Measurements from ENCODE around the gene FAM170B.

FAM170B gene

DNA sequence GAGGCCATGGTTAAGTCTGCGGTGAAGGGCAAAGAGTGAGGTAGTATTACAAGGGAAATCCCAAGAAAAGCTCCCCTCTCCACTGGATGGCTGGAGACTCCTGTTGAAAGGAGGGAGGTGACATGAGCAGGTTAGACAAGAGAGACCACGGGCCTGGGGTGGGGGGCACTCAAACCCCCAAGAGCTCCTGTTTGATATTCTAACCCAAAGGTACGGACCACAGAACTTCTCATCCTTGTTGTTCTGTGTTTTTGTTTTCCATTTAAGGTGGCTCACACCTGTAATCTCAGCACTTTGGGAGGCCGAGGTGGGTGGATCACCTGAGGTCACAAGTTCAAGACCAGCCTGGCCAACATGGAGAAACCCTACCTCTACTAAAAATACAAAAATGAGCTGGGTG lies 30.1 kb downstream of the FAM170B start:
- H3K4me3 ChIP-seq (ENCODE audit: low read length): no peak overlapping the region
- no peak for TF ChIP-seq ZNF274 (IDR thresholded peaks at IDR 0.05; ENCODE audit: low read depth, low read length)

GRCh38 chr10:49099046-49099445 lies 34.8 kb downstream of the FAM170B start:
- H3K4me3 ChIP-seq (ENCODE audit: low read length): no peak overlapping the region
- TF ChIP-seq ZNF274 (IDR thresholded peaks at IDR 0.05; ENCODE audit: low read depth, low read length): no peak

DNA sequence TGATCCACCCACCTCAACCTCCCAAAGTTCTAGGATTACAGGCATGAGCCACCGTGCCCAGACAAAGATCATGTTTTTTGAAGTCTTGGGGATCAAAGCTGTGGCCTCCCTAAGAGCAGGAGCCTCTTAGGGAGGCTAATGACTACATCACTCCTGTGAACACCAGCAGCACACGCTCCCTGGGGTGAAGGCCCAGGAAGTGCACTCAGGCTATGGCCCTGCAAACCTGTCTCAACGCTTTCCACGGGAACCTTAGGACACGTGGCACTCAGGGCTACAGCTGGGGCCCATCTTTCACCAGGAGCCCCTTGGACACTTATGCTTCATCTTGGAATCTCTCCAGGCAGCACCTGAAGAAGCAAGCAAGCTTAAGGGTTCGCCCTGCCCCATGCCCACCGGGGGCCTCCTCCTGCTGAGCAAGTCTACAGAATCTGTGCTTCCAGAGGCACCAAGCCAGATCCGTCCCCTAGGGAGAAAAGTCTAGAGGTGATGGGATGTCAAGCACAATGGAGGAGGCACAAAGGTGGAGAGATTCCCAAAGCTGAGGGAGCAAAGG lies 36.9 kb downstream of the FAM170B start:
- H3K4me3 ChIP-seq (ENCODE audit: low read length): no peak overlapping the region
- no peak for TF ChIP-seq ZNF274 (IDR thresholded peaks at IDR 0.05; ENCODE audit: low read depth, low read length)

- no peak for TF ChIP-seq ZNF274 (IDR thresholded peaks at IDR 0.05; ENCODE audit: low read depth, low read length)
- H3K4me3 ChIP-seq (ENCODE audit: low read length): no peak overlapping the region
Observed at GRCh38 chr10:49094646-49095045, 39.2 kb downstream of the FAM170B start.

DNA sequence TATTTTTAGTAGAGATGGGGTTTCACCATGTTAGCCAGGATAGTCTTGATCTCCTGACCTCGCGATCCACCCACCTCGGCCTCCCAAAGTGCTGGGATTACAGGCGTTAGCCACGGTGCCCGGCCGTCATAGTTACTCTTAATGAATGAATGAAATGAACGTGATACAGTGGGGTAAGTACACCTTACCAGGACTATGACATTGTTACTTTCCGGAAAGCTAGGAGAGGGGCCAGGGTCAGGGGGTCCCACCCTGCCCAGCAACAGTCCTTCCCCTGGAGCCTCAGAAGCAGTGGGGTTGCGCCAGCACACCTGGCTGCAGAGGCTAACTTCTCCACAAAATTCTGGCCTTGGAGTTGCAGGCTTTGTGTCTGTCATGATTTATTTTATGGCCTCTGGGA lies 39.9 kb downstream of the FAM170B start:
- TF ChIP-seq ZNF274 (IDR thresholded peaks at IDR 0.05; ENCODE audit: low read depth, low read length): no peak
- H3K4me3 ChIP-seq (ENCODE audit: low read length): no peak overlapping the region

DNA sequence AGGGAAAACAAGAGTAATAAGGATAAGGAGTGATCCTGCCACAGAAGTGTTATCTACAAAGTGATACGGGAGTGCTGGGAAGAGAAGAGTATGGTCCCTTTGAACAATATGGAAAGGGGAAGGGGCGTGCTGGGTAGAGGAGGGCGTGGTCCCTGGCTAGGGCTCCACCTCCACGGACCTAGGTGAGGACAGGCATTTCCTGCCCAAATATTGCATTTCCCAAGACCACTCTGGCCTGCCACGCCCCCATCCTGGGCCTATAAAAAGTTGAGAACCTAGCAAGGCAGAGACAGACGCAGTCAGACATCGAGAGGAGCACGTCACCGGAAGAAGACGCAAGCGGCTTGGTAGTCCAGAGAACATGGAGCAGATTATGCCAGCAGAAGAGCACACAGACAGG lies 41.3 kb downstream of the FAM170B start:
- no peak for TF ChIP-seq ZNF274 (IDR thresholded peaks at IDR 0.05; ENCODE audit: low read depth, low read length)
- no peak overlapping the region for H3K4me3 ChIP-seq (ENCODE audit: low read length)

- no peak overlapping the region for H3K4me3 ChIP-seq (ENCODE audit: low read length)
- no peak for TF ChIP-seq ZNF274 (IDR thresholded peaks at IDR 0.05; ENCODE audit: low read depth, low read length)
Observed at GRCh38 chr10:49091450-49092210, 42.2 kb downstream of the FAM170B start.

GRCh38 chr10:49090696-49091380 lies 43.0 kb downstream of the FAM170B start:
- no peak overlapping the region for H3K4me3 ChIP-seq (ENCODE audit: low read length)
- no peak for TF ChIP-seq ZNF274 (IDR thresholded peaks at IDR 0.05; ENCODE audit: low read depth, low read length)

GRCh38 chr10:49090189-49090575 lies 43.6 kb downstream of the FAM170B start:
- H3K4me3 ChIP-seq (ENCODE audit: low read length): no peak overlapping the region
- TF ChIP-seq ZNF274 (IDR thresholded peaks at IDR 0.05; ENCODE audit: low read depth, low read length): no peak

GRCh38 chr10:49089557-49090188 lies 44.1 kb downstream of the FAM170B start:
- TF ChIP-seq ZNF274 (IDR thresholded peaks at IDR 0.05; ENCODE audit: low read depth, low read length): no peak
- H3K4me3 ChIP-seq (ENCODE audit: low read length): no peak overlapping the region

DNA sequence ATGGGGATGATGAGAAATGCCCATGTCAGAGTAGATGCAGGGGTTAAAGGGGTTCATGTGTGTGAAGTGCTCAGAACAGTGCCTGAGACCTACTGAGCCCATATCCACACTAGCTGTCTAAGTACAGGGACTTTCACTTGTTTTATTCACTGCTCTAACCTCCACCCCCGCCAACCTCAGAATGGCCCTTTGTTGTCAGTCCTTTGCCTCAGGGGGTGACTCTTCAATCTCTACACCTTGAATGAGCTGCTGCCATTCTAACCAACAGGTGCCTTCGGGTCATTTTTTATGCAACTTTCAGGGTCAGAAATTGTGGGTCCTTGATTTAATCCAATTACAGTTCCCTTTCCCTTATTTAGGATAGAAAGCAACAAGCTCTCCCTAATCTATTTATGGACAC lies 44.7 kb downstream of the FAM170B start:
- H3K4me3 ChIP-seq (ENCODE audit: low read length): no peak overlapping the region
- TF ChIP-seq ZNF274 (IDR thresholded peaks at IDR 0.05; ENCODE audit: low read depth, low read length): no peak

GRCh38 chr10:49086889-49087288 lies 46.9 kb downstream of the FAM170B start:
- H3K4me3 ChIP-seq (ENCODE audit: low read length): no peak overlapping the region
- TF ChIP-seq ZNF274 (IDR thresholded peaks at IDR 0.05; ENCODE audit: low read depth, low read length): no peak

DNA sequence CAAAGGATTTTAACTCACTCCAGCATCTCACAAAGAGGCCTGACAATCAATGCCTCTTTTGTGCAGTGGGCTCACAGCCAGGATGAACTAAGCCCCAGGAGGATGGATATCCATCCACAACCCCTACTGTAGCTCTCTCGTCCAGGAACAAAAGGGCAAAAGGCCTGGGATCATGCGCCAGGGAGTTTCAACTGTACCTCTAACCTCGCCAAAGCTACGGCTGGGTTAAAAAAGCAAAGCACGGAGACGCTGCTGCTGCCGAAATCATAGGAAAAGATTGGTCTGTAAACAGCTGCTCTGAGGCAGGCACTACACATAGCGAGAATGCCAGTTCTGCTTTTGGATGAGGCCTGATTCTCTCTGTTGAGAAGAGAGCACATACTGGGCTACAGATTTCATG lies 50.6 kb downstream of the FAM170B start:
- no peak for TF ChIP-seq ZNF274 (IDR thresholded peaks at IDR 0.05; ENCODE audit: low read depth, low read length)

GRCh38 chr10:49082766-49083165 lies 51.1 kb downstream of the FAM170B start:
- no peak for TF ChIP-seq ZNF274 (IDR thresholded peaks at IDR 0.05; ENCODE audit: low read depth, low read length)

More for the DNA sequence above, 50.6 kb downstream of the FAM170B start:
- no peak overlapping the region for H3K4me3 ChIP-seq (ENCODE audit: low read length)

More at GRCh38 chr10:49082766-49083165, 51.1 kb downstream of the FAM170B start:
- no peak overlapping the region for H3K4me3 ChIP-seq (ENCODE audit: low read length)
